ENCODE results near the gene SNX13.

The SNX13 gene

DNA sequence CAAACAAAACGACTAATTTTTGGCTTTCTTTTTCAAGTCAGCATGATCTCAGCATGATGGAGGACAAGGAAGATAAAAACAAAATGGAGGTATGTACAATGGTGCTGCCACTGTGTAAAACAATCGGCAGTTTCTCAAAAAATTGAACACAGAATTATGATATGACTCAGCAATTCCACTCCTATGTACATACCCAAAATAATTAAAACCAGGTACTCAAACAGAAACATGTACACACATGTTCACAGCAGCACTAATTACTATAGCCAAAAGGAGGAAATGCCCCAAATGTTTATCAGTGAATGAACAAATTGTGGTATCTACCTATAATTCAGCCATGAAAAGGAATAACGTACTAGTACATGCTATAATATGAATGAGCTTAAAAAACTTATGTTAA, 29.9 kb downstream of the SNX13 start:
- peak; percentile 28 for DNase-seq

GRCh38 chr7:17909310-17909709, 31.0 kb downstream of the SNX13 start:
- DNase-seq: peak; percentile 22

GRCh38 chr7:17907014-17907413, 33.3 kb downstream of the SNX13 start:
- no peak for DNase-seq

DNA sequence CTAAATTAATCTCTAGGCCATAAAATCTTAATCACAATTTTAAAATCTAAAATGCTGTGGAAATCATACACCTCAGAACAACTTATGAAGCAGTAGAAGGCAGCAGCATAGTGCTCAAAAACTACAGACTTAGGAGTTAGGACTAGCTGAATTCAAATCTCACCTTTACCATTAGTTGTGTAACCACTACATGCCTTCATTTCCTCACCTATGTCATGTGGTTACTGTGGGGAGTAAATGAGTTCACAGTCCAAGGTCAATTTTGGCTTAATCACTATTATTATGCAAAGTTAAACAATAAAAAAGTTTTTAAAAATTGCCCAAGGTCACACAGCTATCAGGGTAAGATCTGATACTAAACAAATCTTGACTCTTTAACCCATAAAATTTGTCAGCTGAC, 37.0 kb downstream of the SNX13 start:
- no peak for DNase-seq

DNA sequence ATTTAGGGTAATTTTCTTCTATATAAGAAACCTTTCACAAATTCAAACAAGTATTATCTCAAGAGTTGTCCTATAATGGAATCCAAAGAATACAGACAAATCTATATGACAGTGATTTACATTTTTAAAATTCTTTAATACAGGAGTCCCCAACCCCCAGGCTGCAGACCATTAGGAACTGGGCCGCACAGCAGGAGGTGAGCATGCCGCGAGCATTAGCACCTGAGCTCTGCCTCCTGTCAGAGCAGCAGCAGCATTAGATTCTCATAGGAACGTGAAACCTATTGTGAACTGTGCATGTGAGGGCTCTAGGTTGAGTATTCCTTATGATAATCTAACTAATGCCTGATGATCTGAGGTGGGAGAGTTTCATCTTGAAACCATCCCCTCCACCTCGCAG, 37.7 kb downstream of the SNX13 start:
- peak; percentile 63 for DNase-seq

DNA sequence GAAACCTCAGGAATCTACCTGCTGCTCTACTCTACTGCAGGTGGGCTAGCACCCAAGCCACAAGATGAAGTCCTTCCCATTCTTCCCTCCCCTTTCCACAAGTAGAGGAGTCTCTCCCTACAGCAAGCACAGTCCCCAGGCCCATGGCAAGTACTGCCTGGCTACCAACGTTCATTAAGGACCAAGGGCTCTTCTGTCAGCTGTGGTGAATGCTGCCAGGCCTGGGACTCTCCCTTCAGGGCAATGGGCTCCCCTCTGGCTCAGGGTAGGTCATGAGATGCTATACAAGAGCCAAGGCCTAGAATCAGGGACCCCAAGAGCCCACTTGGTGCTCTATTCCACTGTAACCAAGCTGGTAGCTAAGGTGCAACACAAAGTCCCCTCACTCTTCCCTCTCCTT, 39.8 kb downstream of the SNX13 start:
- no peak for DNase-seq

DNA sequence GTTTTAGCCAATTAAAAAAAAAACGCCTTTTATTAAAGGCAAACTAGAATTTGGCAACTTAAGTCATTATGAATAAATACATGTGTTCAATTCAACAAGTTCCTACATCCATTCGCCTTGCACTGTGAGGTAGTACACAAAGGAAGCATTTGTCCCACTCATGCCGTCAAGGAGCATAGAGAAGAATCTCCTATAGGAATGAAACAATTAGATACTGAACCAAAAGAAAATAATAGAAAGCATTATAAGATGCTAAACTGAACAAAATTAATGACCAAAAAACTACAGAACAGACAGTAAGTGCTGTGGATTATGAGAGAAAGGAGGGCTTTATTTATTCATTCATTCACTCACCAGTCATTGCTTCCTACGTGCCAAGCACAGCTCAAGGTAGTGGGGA, 42.2 kb downstream of the SNX13 start:
- DNase-seq: no peak

- DNase-seq: no peak
Measured at GRCh38 chr7:17887286-17887685, 53.0 kb downstream of the SNX13 start.

DNA sequence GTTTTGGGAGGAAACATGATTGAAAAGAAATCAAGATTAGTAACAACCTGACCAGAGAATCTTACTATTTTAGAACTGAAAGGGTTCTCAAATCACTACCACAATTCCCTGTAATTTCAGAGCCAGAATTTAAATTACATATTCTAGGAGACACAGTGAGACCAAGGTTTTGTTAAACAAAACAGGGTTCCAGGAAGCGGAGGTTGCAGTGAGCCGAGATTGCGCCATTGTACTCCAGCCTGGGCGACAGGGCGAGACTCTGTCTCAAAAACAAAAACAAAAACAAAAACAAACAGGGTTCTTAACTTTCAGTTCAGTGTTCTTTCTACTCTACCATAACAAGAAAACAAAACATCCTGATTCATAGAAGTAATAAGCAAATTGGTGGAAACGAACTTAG, 57.6 kb downstream of the SNX13 start:
- DNase-seq: no peak

GRCh38 chr7:17879075-17879661, 61.1 kb downstream of the SNX13 start:
- no peak for DNase-seq

- no peak for DNase-seq
Measured at GRCh38 chr7:17878627-17879026, 61.7 kb downstream of the SNX13 start.

DNA sequence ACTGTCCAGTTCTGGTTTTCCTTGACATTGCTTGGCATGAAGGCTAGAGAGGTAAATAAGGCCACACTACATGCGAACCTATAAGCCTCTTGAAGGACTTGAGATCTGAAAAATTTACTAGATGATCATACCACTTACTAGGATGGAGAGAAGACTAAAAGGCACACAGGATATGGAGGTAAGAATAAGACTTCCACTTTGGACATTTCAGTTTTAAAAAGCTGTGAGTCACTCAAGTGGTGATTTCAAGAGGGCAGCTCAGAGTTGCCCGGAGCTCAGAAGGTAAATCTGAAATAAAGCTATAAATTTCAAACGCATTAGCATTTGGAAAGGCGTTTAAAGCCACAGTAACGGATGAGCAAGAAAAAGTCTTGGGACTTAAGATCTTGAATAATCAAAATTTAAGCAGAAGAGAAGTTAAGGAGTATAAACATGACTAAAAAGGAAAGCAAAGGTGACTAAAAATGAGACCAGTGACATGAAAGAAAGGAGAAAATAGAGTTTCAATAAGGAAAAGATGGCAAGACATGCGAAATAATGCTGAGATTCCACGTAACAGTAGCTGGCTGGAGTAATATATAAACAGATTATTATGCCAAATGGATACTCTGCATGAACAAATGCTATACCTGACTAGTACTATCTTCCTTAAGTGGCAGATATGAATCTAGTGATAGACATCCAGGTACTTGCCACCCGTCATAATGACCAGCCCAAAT, 68.3 kb downstream of the SNX13 start:
- DNase-seq: no peak

- DNase-seq: peak; percentile 52
Measured at GRCh38 chr7:17870406-17870805, 69.9 kb downstream of the SNX13 start.

DNA sequence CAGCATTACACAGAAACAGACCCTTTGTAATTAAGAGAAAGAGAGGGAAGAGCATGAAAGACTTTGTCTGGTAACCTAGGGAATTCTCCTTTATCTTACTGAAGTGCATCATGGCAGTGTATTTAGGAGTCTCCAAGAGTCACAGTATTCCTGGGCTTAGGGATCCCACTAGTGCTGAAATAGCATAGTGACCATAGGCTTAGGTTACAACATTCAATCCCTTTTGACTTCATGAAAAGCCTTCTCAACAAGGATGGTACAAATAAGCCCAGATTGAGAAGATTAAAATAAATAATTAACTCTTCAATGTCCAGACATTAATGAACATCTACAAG, 76.5 kb downstream of the SNX13 start:
- no peak for DNase-seq

GRCh38 chr7:17863095-17863808, 77.0 kb downstream of the SNX13 start:
- DNase-seq: no peak

DNA sequence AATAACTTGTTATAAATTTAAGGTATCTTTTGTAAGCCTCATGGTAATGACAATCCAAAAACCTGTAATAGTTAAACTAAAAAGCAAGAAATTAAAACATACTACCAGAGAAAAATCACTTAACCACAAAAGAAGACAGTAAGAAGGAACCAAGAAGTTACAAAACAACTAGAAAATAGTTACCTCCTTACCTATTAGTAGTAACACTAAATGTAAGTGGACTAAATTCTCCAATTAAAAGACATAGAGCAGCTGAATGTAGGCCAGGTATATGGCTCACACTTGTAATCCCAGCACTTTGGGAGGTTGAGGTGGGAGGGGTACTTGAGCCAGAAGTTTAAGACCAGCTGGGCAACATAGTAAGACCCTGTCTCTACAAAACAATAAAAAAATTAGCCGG, 84.0 kb downstream of the SNX13 start:
- DNase-seq: no peak

DNA sequence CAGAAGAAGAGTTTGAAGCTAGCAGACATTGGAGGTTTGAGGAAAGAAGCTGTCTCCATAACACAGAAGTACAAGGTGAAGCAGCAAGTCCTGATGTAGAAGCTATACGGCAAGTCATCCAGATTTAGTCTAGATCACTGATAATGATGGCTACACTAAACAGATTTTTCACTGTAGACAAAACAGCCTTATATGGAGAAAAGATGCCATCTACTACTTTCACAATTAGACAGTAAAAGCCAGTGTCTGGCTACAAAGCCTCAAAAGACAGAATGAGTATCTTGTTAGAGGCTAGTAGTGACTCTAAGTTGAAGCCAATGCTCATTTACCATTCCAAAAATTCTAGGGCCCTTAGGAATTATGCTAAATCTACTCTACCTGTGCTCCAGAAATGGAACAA, 85.1 kb downstream of the SNX13 start:
- no peak for DNase-seq

- peak; percentile 26 for DNase-seq
Measured at GRCh38 chr7:17854261-17855047, 85.8 kb downstream of the SNX13 start.

- no peak for DNase-seq
Measured at GRCh38 chr7:17852361-17852760, 87.9 kb downstream of the SNX13 start.

GRCh38 chr7:17849504-17849903, 90.8 kb downstream of the SNX13 start:
- no peak for DNase-seq

GRCh38 chr7:17848516-17848915, 91.8 kb downstream of the SNX13 start:
- DNase-seq: no peak

- no peak for DNase-seq
Measured at GRCh38 chr7:17846935-17847334, 93.4 kb downstream of the SNX13 start.

- DNase-seq: no peak
Measured at GRCh38 chr7:17845197-17845547, 95.1 kb downstream of the SNX13 start.

Data from NCI-H69 (cell line).